Kidney (tissue), 14 donors: ENCODE measurements around the gene CLCNKB. TPM values are rescaled to one million over a fixed set of nuclear protein-coding genes. Genes with fewer than 3 reads are reported as not detected.
A peak's percentile ranks its signal among the peaks of the same experiment; 100 is the strongest.
"Not testable (repeated sequence)": the region's sequence is repeated elsewhere in the genome, so short reads cannot be mapped to it uniquely, and the experiment has no call there.

ENCODE experiments used
- DNase-seq, 5 donors: peaks; one replicate each; pipeline ENCODE4 v3.0.0-alpha.2; 2013 to 2020
- FAIRE-seq: peaks from 2 replicates; lab custom pipeline; 2012; peaks lifted over from hg19 to GRCh38; lab: Jason Lieb, UNC
- H3K27ac ChIP-seq, 2 donors: one replicate each; pipeline ENCODE4 v1.7.0; 2013; ENCODE audit warnings: low read depth in 2 of 2, low read length in 2 of 2, inconsistent platforms in 1 of 2
- H3K27me3 ChIP-seq: one replicate; pipeline ENCODE4 v1.7.1; 2013; ENCODE audit warnings: low read length, inconsistent platforms; ENCODE audit not compliant: control insufficient read depth, insufficient read depth
- H3K36me3 ChIP-seq, 3 donors: one replicate each; pipeline versions ENCODE4 v1.7.0 to v1.7.1; 2013; ENCODE audit warnings: low read length in 3 of 3, control low read depth in 1 of 3, inconsistent platforms in 1 of 3; ENCODE audit not compliant: insufficient read depth in 3 of 3, control insufficient read depth in 2 of 3
- H3K4me1 ChIP-seq, 3 donors: one replicate each; pipeline versions ENCODE4 v1.7.0 to v1.7.1; 2013; ENCODE audit warnings: low read length in 3 of 3, inconsistent platforms in 1 of 3, low read depth in 1 of 3; ENCODE audit not compliant: control insufficient read depth in 2 of 3, insufficient read depth in 2 of 3
- H3K4me3 ChIP-seq, 3 donors: one replicate each; pipeline versions ENCODE4 v1.7.0 to v1.8.1; 2013; ENCODE audit warnings: low read length in 3 of 3, control low read depth in 1 of 3, inconsistent platforms in 1 of 3
- H3K9ac ChIP-seq, 3 donors: one replicate each; pipeline versions ENCODE4 v1.7.0 to v1.7.1; 2013; ENCODE audit warnings: low read length in 3 of 3, control low read depth in 1 of 3, inconsistent platforms in 1 of 3
- H3K9me3 ChIP-seq, 3 donors: one replicate each; pipeline versions ENCODE4 v1.7.0 to v1.7.1; 2013; ENCODE audit warnings: low read length in 3 of 3, control low read depth in 1 of 3, inconsistent platforms in 1 of 3; ENCODE audit not compliant: control insufficient read depth in 2 of 3, insufficient read depth in 1 of 3
- CTCF ChIP-seq: IDR thresholded peaks from 3 replicates; pipeline ENCODE4 v1.5.1; 2012; ENCODE audit warnings: mild to moderate bottlenecking, moderate library complexity, borderline replicate concordance; ENCODE audit not compliant: insufficient read depth; ENCODE audit errors: extremely low read depth
- intact Hi-C: fragments of 100-400 bp; cut with DNase I; formaldehyde crosslinking; loops from one replicate; pipeline ENCODE4 v1.11.1; 2022
- polyA plus RNA-seq: library from polyadenylated mRNA; stranded (reverse); fragments of 350-450 nt; fragmentation: Illumina TruSeq; extraction: RNeasy Lipid Tissue Mini Kit (QIAGEN cat#74804); gene quantifications from one replicate; pipeline ENCODE4 v1.2.3, GENCODE V29; 2014; ENCODE audit warnings: low read depth, low replicate concordance; ENCODE audit not compliant: insufficient read depth
- total RNA-seq: library from RNA; stranded (reverse); fragmentation: NEBNext Ultra II Directional; extraction: Animal tissue kit (Norgen Biotek cat#: 25700); gene quantifications from one replicate; pipeline ENCODE4 v1.2.1, GENCODE V29; 2021
- donor health status: control.
- donor health status: control.
- donor health status: control.
- donor health status: control.
- donor health status: control.
- donor health status: DM: yes; HTN: yes; CAD: no.
- donor health status: Normal renal cell carcinoma (clear cell type).

Gene CLCNKB
- total and polyA plus RNA-seq, 2 donors from 2014 or later = 60.6 to 519 TPM

DNA sequence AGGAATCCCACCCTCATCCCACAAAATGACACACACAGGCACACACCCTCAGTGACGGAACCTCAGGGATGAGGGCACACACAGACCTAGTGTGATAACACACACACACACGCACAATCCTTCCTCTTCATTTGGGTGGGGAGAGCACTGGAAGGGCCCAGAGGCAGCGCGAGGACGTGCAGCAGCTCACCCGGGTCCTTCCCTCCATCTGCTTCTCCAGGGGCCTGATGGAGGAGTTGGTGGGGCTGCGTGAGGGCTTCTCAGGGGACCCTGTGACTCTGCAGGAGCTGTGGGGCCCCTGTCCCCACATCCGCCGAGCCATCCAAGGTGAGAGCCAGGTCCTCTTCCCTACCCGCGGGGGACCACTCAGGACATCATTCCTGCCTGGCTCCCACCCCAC, 21.2 kb upstream of the CLCNKB start:
- TF ChIP-seq CTCF = no peak
- no peak for DNase-seq
- no peak for FAIRE-seq
- intact Hi-C loops = no loop called here
- H3K9ac ChIP-seq = peak overlapping the region in 2 of 3 donors; percentile 26 to 80
- H3K27ac ChIP-seq = peak overlapping the region; percentile 79 to 82
- H3K36me3 ChIP-seq = no peaks in the 10 kb centered on the region
- peak overlapping the region in 1 of 3 donors; percentile 51 for H3K4me3 ChIP-seq
- H3K9me3 ChIP-seq = no peaks in the 10 kb centered on the region
- no peaks in the 10 kb centered on the region for H3K27me3 ChIP-seq
- peaks cover 0 to 29% (median 5%) of the 10 kb centered on the region in 3 donors for H3K4me1 ChIP-seq

GRCh38 chr1:16023050-16023653, 20.4 kb upstream of the CLCNKB start:
- no peak overlapping the region for H3K4me3 ChIP-seq
- no peak for TF ChIP-seq CTCF
- peak overlapping the region in 1 of 3 donors; percentile 80 for H3K9ac ChIP-seq
- intact Hi-C loops = no loop called here
- no peaks in the 10 kb centered on the region for H3K36me3 ChIP-seq
- no peaks in the 10 kb centered on the region for H3K9me3 ChIP-seq
- H3K4me1 ChIP-seq = peaks cover 0 to 22% (median 5%) of the 10 kb centered on the region in 3 donors
- no peak for DNase-seq
- peak overlapping the region; percentile 32 to 79 for H3K27ac ChIP-seq
- FAIRE-seq = no peak
- no peaks in the 10 kb centered on the region for H3K27me3 ChIP-seq

- H3K4me3 ChIP-seq, FAIRE-seq, intact Hi-C loops, H3K9ac ChIP-seq, DNase-seq, H3K27ac ChIP-seq, H3K36me3 ChIP-seq, H3K27me3 ChIP-seq, H3K9me3 ChIP-seq: not testable (repeated sequence)
- peaks cover 0 to 10% (median 5%) of the 10 kb centered on the region in 3 donors for H3K4me1 ChIP-seq
These were observed 17.3 kb upstream of the CLCNKB start for GRCh38 chr1:16026302-16026701.

- no peak overlapping the region for H3K9ac ChIP-seq
- no peak for FAIRE-seq
- no peaks in the 10 kb centered on the region for H3K27me3 ChIP-seq
- peak; percentile 74 to 93 (median 87) for DNase-seq
- TF ChIP-seq CTCF = no peak
- H3K4me1 ChIP-seq = peaks cover 0 to 10% (median 5%) of the 10 kb centered on the region in 3 donors
- H3K27ac ChIP-seq = no peak overlapping the region
- H3K36me3 ChIP-seq = no peaks in the 10 kb centered on the region
- H3K4me3 ChIP-seq = no peak overlapping the region
- H3K9me3 ChIP-seq = no peaks in the 10 kb centered on the region
- intact Hi-C loops = no loop called here
These were observed 16.7 kb upstream of the CLCNKB start for GRCh38 chr1:16026723-16027484.
